ENCODE data around the gene MACROD2. TPM values are rescaled to one million over a fixed set of nuclear protein-coding genes. Genes with fewer than 3 reads are reported as not detected.

MACROD2 gene
- total RNA-seq, 1 donor from 2014 or later = 1.6 TPM

DNA sequence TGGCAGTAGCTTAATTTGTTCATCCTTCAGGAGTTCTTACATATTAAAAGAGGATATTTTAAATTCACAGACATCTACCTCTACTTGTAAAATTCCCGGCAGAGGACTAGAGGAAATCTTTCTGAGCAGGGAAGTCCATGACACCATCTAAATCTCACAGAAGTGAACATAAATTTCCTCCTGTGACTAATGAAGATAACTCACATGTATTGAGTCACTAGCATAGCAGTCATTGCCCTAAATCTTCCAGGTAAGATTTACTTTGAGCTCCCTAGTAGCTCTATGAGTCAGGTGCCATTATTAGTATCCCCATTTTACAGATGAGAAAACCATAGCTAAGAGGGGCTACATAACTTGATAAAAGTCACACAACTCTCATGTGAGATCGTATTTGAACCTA lies 1400.7 kb downstream of the MACROD2 start:
- intact Hi-C loops (cut with DNase I) = no loop called here

DNA sequence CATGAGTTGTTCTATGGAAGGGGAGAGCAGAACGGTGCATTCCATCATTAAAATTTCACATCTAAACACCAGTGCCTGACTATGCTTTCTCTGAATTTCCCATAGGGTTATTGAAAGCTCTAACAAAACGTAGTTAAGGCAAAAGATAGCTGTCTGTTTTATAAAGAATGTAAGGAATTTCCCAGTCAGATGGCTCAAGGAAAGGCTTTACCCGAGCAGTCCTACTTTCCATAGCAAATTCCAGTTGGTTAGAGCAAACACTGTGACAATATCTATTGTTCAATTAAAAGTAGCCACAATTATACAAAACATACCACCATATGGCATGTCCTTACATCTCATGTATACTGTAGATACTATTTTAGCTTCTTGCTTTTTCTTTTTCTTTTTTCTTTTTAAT lies 1401.6 kb downstream of the MACROD2 start:
- DNase-seq (ENCODE audit: low spot score) = no peak
- intact Hi-C loops (cut with DNase I) = no loop called here

More for the DNA sequence above, 1400.7 kb downstream of the MACROD2 start:
- DNase-seq (ENCODE audit: low spot score) = no peak

DNA sequence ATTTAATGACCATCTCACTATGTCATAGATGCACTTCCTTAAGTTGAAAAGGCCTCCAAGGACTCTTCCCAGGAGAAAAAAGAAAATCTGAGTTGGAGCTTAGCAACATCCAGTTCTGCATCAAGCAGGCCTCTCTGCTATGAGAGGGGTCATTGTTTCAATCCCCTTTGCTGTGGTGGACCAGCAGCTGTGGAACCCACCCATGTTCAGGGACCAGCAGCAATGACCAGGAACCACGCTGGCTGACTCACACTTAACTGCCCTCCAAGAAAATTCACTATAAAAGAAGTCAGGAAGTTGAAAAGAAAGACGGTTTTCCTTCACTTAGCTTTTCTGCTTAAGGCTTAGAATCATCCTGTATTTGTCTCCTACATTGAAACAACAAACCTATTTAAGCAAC lies 1404.5 kb downstream of the MACROD2 start:
- intact Hi-C loops (cut with DNase I) = no loop called here
- DNase-seq (ENCODE audit: low spot score) = no peak

GRCh38 chr20:15406072-15406471 lies 1410.8 kb downstream of the MACROD2 start:
- intact Hi-C loops (cut with DNase I) = no loop called here
- DNase-seq (ENCODE audit: low spot score) = no peak

- DNase-seq (ENCODE audit: low spot score) = no peak
- intact Hi-C loops (cut with DNase I) = no loop called here
Observed at GRCh38 chr20:15411781-15412180, 1416.5 kb downstream of the MACROD2 start.

GRCh38 chr20:15415908-15416307 lies 1420.6 kb downstream of the MACROD2 start:
- intact Hi-C loops (cut with DNase I) = no loop called here
- DNase-seq (ENCODE audit: low spot score) = no peak

GRCh38 chr20:15419856-15420255 lies 1424.5 kb downstream of the MACROD2 start:
- intact Hi-C loops (cut with DNase I) = no loop called here

GRCh38 chr20:15422966-15423365 lies 1427.7 kb downstream of the MACROD2 start:
- intact Hi-C loops (cut with DNase I) = no loop called here
- no peak for DNase-seq (ENCODE audit: low spot score)

More at GRCh38 chr20:15419856-15420255, 1424.5 kb downstream of the MACROD2 start:
- DNase-seq (ENCODE audit: low spot score) = no peak

GRCh38 chr20:15439551-15439950 lies 1444.2 kb downstream of the MACROD2 start:
- DNase-seq (ENCODE audit: low spot score) = no peak
- intact Hi-C loops (cut with DNase I) = no loop called here

GRCh38 chr20:15440049-15440820 lies 1444.9 kb downstream of the MACROD2 start:
- intact Hi-C loops (cut with DNase I) = no loop called here
- DNase-seq (ENCODE audit: low spot score) = no peak

DNA sequence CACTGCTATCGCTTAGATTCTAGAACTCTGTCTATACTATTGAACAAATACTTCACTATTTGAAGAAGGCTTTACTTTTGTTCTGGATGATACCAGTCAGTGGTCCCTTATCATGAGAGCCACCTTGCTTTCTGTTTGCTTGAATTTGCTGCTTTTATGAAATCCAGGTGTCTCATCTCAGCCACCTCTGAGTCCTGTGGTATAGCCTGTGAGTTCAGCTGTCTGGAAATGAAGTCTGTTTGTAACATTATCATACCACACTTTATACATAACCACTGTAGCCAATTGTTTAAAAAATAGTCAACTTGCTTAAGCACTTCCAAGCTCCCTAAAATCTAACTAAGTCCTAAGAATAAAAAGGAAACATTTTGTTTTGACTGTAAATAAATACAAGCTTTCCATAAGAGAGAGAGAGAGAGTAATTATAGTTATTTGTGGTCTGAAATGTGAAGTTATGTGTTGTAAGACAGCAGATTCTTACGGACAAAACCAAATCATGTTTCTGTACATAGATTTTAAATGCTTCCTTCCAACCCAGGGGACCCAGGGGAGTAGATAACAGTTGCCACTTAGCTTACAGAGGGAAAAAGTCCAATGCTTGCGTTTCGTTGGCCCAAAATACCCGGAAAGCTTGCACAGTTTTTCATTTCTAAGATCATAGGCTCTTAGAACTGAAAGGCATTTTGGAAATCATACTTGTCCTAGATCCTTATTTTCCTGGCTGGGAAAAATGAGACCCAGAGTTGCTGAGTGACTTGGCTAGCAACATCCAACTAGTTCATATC lies 1449.9 kb downstream of the MACROD2 start:
- no peak for DNase-seq (ENCODE audit: low spot score)
- intact Hi-C loops (cut with DNase I) = no loop called here

DNA sequence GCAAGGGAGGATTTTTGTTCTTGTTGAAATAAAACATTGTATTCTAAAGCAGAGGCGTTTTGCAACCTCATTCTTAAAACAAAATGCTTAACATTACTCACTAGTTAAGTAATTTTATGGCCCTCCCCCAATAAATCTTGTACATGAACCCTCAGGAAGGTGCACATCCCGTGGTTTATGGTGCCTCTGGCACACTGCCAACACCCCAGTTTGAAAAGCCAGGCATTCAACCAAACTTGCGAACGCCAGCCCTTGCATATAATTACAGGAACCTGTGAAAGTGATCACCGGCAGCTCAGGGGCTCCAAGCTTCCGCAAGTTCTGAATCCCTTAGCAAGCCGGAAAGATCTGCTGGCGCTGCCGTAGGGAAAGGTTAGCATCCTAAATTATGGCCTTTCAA lies 1451.1 kb downstream of the MACROD2 start:
- intact Hi-C loops (cut with DNase I) = no loop called here

GRCh38 chr20:15447549-15447948 lies 1452.2 kb downstream of the MACROD2 start:
- intact Hi-C loops (cut with DNase I) = no loop called here

More for the DNA sequence above, 1451.1 kb downstream of the MACROD2 start:
- no peak for DNase-seq (ENCODE audit: low spot score)

DNA sequence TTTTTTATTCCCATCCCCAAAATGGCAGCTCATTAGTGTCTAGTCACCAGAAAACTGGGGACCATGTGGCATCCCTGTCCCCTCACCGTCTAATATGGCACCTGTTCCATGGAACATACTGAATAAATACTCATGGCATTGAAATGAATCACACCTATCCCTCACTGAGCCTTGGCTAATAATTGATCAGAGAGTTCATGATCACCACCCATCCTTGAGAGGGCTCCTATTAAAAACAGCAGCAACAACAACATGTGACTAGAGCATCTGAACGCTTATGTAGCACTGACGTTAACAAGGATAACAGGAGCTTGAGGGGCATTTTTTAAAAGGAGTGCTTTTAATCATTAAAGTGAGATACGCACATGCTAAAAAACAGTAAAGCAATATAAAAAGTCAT lies 1453.7 kb downstream of the MACROD2 start:
- intact Hi-C loops (cut with DNase I) = no loop called here
- no peak for DNase-seq (ENCODE audit: low spot score)

More at GRCh38 chr20:15447549-15447948, 1452.2 kb downstream of the MACROD2 start:
- no peak for DNase-seq (ENCODE audit: low spot score)

DNA sequence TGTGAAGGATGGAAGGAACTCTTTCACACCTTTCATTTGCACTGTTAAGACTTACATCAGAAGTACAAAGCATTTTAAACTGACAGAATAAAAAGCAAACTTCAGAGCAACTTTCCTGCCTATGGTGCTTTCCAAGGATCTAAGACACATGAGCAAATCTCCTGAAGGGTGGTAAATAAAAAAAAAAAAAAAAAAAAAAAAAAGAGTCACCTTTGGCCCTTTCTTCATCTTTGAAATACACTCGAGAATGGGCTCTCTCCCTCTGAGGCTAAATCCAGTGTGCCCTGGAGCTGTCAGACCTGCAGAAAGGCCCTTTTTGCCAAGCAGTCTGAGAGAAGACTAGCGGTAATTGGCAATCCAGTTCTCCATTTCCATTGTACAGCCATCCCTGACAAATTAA lies 1455.9 kb downstream of the MACROD2 start:
- no peak for DNase-seq (ENCODE audit: low spot score)
- intact Hi-C loops (cut with DNase I) = no loop called here

GRCh38 chr20:15455279-15455678 lies 1460.0 kb downstream of the MACROD2 start:
- intact Hi-C loops (cut with DNase I) = no loop called here
- DNase-seq (ENCODE audit: low spot score) = no peak

DNA sequence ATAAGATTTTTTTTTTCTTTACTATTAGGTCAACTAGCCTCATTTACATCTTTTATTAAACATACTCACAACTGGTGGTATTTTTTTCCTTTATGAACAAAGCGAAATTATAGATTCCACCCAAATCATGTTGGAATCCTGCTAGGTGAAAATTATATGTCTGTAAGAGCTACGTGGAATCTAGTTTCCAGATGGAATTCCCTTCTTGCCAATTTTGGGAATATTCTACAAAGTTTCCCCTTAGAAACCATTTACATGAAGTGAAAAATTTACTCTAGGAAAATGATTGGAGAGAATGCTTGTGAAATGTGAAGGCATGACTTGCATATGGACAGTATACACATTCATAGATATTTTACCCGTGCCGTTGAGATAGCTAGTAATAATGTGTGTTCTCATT lies 1466.6 kb downstream of the MACROD2 start:
- intact Hi-C loops (cut with DNase I) = no loop called here
- DNase-seq (ENCODE audit: low spot score) = no peak

DNA sequence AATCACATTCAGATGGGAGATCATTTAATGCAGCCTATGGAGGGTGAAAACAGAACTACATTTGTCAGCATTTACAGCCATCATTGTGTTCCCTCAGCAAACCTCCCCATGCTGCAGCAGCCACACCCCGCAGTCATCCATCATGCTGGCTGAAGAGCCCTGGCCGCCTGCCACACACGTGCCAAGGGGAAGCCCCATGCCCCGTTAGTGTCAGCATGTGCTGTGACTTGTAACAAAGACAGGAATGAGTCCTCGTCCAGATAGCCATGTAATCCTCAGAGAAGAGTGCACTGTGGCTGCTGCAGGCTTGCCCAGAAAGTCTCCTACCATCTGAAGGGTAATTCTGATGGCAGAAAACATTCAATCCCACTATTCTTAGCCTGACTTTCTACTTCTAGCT lies 1480.2 kb downstream of the MACROD2 start:
- intact Hi-C loops (cut with DNase I) = no loop called here
- DNase-seq (ENCODE audit: low spot score) = no peak

DNA sequence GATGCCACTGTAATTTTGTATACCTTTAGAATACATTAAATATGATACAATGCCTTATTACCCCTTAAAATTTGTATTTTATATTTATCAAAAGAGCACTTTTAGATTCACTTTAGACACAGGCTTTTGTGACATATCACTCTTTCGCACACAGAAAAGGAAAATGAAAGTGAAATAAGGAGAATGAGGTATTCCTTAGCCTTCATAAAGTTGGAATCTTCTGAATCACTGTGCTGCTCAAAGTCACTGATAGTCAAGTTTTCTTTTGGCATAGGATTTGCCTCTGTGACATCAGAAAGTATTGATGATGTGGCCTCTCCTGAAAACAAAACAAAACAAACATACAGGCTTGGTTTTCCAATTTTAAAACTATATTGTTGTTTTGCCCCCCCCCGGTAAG lies 1480.9 kb downstream of the MACROD2 start:
- intact Hi-C loops (cut with DNase I) = no loop called here
- DNase-seq (ENCODE audit: low spot score) = no peak

DNA sequence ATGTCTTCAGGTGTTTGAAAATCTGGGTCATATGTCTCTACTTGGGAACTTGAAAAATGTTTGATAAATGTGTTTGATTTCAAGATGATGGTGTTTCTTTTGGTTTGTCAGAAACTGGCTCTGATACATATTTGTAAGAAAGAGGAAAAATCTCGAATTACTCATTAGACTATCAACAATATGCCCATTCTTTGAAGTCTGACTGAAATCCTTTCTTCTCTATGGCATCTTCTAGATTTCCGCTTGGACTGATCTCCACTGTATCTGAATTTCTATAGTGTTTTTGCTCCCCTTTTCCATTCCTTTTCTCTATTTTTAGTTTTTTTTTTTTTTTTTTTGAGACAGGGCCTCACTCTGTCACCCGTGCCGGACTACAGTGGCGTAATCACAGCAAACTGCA lies 1481.5 kb downstream of the MACROD2 start:
- intact Hi-C loops (cut with DNase I) = no loop called here
- DNase-seq (ENCODE audit: low spot score) = no peak

- intact Hi-C loops (cut with DNase I) = no loop called here
- no peak for DNase-seq (ENCODE audit: low spot score)
Observed at GRCh38 chr20:15482525-15482924, 1487.2 kb downstream of the MACROD2 start.
